Renal pelvis (tissue), 4 donors: ENCODE measurements around the gene SLC13A3. TPM values are rescaled to one million over a fixed set of nuclear protein-coding genes. Genes with fewer than 3 reads are reported as not detected.

Experiments
- DNase-seq: peaks from one replicate; pipeline ENCODE4 v3.0.0-alpha.2; 2013
- polyA plus RNA-seq, 3 donors: library from polyadenylated mRNA; unstranded; fragments of 120-200 nt; gene quantifications; one replicate each; pipeline ENCODE4 v1.2.1, GENCODE V29; 2013; ENCODE audit not compliant: insufficient read length in 3 of 3

Gene SLC13A3
- polyA plus RNA-seq, 3 donors, result 18.5 to 32.4 (median 20.8) TPM

DNA sequence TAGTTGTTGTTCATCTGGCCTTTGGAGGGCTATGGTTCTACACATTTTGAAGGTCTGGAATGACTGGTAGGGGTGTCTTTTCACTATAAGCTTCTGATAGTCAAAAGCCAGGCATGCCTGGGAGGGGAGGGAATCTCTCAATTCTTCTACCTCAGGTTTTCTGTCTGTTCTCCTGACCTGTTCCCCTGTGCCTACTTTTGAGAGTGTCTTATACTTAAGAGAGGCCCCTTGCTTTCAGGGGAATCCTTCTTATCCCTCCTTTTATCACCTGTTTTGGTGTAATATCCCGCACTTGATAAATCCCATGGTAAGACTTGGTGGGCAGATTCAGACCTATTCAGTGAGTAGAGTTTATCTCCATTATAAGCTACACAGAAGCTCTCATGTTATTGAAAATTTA lies 10.4 kb upstream of the SLC13A3 start:
- no peak for DNase-seq

DNA sequence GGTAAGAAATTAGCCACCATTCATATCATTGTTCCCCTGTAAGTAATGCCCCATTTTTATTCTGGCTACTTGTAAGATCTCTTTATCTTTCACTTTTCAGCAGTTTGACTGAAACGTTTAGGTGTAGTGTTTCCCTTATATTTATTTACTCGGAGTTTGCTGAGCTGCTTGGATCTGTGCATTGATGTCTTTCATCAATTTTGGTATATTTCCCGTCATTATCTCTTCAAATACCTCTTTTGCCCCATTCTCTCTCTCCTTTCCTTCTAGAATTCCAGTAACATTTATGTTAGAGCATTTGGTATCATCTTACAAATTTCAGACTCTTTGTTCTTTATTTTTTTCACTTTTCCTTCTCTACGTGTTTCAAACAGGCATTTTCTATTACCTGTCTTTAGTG lies 9.2 kb upstream of the SLC13A3 start:
- DNase-seq, result no peak

DNA sequence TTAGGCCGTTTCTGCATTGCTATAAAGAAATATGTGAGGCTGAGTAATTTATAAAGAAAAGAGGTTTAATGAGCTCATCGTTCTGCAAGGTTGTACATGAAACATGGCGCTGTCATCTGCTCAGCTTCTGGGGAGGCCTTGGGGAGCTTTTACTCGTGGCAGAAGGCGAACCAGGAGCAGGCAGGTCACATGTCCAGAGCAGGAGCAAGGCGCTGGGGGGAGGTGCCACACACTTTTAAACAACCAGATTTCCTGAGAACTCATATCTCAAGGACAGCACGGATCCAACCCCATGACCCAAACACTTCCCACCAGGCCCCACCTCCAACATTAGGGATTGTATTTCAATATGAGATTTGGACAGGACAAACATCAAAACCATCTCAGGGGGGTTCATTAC lies 6.4 kb upstream of the SLC13A3 start:
- DNase-seq, result no peak

DNA sequence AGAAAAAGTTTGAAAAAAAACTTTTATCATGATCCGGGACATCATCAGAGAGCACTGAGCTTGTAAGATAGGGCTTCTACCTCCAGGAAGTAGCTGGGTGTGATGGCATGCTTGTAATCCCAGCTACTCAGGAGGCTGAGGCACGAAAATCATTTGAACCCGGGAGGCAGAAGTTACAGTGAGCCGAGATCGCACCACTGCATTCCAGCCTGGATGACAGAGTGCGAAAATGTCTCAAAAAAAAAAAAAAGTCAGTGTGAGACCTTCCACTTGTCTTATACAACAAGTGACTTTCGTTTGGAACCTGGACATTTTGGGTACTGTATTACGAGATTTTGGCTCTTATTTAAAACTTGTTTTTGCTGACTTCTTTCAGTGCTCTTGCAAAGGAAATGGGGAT lies 5.9 kb upstream of the SLC13A3 start:
- DNase-seq, result no peak

DNA sequence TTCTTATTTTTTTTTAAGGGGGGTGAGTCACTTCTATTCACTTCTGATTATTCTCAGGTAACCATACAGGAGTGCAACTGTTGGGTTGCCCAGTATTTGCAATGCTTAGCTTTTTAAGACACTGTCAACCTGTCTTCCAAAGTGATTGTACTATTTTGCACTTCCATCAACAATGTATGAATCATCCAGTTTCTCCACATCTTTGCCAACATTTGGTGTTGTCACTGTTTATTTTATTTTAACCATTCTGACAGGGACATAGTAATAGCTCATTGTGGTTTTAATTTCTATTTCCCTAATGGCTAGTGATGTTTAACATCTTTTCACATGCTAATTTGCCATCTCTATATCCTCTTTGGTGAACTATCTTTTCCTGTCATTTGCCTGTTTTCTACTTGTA lies 1.4 kb upstream of the SLC13A3 start:
- no peak for DNase-seq

DNA sequence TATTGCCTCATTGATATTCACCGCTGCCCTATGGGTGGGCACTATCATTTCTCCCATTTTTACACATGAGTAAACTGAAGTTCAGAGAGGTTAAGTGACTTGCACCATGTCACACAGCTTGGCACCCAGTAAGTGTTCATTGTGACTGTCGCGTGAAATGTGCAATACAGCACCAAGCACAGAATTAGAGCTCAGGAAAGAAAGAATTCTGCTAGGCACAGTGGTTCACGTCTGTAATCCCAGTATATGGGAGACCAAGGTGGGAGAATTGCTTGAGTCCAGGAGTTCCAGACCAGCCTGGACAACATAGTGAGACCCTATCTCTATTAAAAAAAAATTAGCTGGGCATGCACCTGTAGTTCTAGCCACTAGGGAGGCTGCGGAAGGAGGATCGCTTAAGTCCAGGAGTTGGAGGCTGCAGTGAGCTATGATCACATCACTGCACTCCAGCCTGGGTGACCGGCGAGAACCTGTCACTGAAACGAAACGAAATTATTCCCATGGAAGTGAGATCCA lies 626 bp downstream of the SLC13A3 start:
- DNase-seq, result no peak

DNA sequence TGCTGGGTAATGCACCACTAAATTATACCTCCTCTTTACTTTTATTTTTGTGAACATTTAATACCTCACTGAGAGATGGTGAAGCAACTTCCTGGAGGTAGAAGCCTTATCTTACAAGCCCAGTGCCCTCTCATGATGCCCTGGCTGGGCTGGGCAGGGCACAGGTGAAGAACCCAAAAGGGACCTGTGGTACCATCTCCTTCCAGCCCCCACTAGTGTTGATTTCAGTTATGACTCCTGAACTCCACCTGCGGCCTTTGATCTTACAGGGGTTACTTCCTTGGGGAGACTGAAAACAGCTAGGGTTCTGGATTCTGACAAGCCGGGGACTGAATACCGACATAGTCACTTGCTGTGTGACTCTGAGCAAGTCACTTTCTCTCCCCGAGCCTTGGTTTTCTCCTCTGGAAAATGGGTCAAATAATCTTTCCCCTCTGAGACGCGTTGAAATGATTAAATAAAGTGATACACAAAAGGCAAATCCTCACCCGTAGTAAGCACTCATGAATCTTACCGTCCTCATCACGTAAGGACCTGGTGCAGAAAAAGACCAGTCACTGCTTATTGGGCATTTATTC lies 1.2 kb downstream of the SLC13A3 start:
- no peak for DNase-seq

DNA sequence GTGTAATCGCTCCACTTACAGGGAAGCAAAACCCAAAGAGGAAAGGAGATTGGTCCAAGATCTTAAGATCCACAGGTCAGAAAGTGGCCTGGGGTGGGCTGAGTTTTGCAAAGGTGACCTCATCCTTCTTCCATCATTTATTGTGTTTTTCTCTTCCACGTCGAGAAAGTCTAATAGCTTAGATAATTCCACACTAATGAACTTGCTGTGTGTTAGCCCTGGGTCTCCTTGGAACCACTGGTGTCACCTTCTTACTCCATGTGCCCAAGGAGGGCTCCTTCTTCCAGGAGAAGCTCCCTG lies 1.7 kb downstream of the SLC13A3 start:
- no peak for DNase-seq

DNA sequence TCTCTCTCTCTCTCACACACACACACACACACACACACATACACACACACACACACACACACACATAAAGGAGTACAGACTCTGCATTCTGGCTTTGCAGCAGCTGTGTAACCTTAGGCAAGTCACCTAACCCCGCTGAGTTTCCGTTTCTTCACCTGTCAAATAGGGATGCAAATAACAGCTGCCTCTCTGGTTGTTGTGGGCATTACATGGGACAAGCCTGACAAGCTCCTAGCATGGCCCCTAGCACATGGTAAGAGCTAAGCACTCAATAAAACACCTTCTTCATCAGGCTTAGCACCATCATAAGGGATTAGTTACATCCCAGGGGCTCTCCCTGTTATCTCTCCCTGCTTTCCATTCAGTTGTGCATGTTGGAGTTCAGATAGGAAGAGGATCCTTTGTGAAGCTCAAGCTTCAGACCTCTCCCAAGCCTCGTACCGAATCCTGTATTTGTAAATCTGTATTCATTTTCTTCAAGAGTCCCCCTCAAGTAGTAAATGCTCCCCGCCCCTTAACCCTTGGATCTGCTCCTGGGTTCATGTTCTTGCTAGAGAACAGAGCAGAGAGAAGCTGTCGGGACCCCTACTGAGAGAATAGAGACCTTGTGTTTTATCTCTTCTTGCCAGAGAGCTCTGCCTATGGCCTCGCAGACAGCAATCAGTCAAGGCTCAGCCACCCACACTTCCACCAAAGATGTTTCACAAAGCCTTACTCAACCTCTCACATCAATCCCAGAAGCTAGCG lies 2.2 kb downstream of the SLC13A3 start:
- DNase-seq, result no peak

DNA sequence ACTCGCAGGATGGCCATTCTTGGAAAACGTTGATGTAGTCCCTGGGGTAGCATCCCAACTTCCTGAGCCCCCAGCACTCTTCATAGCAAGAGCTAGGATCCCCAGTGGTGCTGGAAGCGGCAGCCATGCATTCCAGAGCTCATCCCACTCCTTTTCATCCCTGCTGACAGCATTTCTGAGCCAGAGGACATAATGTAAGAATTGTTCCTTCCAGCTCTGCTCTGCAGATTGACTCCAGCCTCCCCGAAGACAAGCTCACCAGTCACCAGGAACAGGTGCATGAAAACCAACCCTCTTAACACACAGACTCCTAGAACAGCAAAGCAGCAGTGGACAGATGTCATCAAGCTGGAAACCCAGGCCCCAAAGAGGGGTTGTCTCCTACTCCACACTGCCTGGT lies 3.8 kb downstream of the SLC13A3 start:
- DNase-seq, result no peak

DNA sequence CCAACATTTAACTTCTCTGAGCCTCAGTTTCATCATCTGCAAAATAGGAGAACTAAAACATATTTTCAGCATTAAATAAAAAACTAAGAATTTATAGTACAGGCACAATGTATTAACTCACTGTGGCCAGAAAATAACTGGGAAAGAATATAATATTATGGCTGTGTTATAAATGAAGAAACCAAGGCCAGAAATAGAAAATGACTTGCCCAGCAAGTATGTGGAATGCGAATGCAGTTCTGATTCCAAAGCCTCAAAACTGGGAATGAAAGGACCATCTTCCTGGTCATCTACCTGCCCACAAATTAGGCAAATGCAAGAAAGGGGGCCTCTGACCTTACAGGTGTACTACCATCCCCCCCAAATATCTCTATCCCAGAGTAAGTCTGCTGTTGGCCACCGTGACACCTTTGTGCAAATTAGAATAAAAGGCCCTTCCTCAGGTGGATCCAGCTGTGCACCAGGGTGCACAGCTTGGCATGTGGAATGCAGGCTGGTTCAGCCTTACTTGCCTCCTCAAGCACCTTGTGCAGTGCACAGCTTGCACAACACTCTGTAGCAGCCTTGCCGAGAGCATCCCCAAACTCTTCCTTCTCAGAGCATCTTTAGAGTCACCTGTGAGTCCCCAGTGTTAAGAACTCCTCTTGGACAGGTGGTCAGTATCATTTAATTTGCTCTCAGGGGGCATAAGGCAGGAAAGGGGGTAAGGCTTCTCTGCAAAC lies 4.4 kb downstream of the SLC13A3 start:
- no peak for DNase-seq

DNA sequence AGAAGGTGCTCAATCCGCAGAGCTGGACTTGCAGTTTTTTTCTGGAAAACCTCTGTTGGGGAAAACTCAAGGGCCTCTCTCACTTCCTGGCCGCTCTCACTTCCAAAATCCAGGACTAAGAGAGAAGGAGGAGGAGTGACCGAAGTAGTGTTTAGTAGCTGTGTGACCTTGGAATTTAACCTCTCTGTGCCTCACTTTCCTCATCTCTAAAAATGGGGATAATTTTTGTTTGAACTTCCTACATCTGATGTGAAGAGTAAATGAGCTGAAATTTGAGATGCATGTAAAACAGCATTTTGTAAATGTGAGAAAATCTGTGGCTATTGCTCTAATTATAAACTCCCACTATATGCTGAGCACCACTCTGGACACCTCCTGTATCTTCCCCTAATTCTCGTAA lies 5.1 kb downstream of the SLC13A3 start:
- DNase-seq, result no peak

DNA sequence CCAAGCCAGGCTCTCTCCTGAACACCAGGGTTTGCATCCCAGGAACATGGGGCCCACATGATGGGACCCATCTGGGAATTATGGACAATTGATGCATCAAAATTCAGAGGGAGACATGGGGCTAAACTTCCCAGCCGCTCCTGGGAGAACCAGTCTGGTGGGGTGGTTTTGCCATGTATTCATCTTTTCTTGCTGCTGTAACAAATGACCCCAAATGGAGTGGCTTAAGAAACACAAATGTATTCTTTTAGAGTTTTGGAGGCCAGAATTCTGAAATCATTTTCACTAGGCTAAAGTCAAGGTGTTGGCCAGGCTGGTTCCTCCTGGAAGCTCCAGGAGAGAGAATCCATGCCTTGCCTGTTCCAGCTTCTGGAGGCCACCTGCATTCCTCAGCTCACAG lies 6.5 kb downstream of the SLC13A3 start:
- DNase-seq, result no peak

DNA sequence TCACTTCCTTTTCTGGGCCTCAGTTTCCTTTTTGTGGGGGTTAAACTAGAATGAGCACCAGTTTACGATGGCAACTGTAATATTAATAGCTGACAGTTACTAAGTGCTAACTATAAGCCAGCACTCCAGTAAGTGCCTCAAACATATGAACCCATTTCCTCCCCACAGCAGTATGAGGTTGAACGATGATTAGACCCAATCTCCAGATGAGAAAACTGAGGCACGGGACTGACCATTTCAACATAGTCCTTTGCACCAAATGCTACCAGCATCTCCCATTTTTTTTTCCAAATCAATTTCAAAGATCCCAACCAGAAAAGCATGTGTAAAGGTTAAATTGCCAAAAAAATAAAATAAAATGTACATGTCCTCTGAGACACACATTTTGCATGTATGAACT lies 7.1 kb downstream of the SLC13A3 start:
- DNase-seq, result no peak

DNA sequence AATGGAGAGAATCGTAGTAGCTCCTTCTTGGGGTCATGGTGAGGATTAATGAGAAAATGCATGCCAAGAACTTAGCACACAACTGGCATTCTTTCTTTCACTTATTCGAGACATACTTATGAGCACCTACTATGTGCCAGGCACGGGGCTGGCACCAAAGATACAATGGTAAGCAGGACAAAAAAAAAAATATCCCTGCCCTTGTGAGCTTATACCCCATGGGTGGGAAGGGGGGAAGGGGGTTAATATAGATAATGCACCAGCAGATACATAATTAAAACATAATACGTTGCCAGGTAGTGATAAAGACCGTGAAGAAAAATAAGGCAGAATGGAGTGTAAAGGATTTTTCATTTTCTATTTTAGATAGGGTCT lies 8.3 kb downstream of the SLC13A3 start:
- DNase-seq, result no peak

DNA sequence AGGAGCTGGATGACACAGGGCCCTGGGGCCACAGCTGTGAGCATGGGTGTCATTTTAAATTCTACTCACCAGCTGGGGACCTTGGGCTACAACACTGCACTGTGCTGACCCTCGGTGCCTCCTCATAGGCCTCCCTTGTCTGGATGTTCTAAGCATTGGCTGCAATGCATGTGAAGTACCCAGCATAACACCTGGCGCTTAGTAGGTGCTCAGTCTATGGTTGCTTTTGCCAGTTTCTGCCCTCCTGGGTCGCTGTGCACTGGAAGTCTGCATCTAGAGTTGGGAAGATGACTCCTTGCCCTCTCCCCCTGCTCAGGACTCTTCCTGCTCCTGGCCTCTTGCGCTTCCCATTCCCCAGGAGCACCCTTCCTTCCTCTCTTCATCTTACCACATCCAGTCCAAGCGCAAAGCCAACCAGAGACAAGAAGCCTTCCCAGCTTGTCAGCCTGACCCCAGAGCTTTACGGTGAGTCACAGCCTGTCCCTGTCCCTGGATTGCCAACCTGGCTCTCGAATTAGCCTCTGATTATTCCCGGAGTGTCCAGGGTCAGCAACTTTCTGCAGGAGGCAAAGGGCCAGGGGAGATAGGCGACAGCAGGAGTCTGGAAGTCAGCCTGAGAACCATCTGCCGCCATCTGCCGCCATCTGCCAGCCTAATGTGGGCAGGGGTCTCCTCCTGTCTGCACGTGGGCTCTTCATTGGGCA lies 8.8 kb downstream of the SLC13A3 start:
- DNase-seq, result no peak

DNA sequence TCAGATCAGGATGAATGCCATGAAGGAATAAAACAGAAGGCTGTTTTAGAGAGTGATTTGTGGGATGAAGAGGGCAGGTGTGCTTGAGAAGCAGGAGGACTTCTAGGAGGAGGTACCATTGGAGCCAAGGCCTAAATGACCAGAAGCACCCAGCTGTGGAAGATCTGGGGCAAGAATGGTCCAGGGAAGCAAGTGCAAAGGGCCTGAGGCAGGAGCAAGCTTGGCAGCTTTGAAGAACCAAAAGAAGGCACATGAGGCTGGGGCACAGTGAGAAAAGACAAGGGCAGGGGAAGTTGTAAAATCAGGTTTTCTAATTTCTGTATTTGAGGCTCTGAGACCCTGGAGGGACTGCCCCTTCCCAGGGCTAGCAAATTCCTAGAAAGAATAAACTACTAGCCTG lies 9.8 kb downstream of the SLC13A3 start:
- no peak for DNase-seq

DNA sequence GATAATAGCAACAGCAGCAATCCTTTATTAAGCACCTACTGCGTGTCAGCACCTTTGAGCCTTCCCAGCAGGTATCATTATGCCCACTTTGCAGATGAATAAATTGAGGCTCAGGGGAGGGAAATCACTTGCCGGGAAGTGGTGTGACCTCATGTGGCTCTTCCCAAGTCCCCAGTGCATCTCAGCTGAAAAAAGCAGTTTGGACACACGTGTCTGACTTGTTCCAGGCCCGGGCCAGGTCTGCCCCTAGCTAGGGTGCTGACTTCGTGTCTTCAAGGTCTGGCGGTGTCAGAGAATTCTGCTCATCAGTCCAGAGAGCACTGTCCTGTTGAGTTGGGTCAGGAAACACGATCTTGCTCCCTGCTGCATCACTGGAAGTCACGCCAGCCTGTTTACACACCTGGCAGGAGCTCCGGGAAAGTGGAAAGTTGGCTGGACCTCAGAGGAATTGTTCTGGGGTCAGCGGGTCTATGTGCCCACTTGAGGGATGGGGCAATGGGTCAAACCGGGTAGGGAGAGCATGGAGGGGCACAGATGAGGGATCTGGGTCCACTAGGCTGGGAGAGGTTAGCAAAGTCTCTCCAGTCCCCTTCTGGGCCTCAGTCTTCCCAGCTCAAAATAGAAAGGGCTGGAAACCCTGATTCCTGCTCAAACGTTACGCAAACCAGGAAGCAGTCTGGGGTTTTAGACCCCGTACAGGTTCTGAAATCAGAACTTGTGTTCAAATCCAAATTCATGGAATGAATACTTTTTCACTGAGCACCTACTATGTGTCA lies 10.5 kb downstream of the SLC13A3 start:
- no peak for DNase-seq

DNA sequence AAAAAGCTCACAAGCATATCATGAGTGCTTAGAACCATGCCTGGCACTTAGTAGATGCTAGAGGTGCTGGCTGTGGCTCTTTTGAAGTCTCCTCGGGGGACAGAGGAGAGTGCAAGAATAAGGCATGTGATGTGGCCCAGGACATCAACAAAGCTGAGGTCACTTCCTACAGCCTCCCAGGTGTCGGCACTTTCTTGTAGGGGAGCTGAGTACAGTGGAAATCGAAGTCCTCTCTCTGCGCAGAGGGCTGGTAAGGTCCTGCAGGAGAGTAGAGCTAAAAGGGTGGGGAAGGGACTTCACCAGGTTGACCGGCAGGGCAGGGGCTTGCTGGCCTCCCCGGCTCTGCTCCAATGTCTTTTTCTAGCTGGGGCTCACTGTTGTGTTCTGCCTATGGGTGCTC lies 11.2 kb downstream of the SLC13A3 start:
- DNase-seq, result no peak

DNA sequence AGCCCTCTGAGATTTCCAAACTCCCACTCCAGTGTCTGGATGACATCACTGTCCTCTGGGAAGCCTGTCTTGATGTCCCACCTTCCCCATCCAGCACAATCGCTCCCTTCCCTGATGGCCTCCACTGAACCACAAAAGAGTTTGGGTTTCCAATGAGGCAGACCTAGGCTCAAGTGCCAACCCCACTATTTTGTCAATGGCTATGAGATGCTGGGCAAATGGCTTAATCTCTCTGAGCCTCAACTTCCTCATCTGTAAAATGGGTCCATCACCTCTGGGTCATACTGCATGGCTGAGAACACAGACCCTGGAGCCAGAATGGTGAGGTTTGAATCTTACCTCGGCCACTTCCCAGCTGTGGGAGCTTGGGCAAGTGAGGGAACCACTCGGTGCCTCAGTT lies 11.7 kb downstream of the SLC13A3 start:
- DNase-seq, result no peak

DNA sequence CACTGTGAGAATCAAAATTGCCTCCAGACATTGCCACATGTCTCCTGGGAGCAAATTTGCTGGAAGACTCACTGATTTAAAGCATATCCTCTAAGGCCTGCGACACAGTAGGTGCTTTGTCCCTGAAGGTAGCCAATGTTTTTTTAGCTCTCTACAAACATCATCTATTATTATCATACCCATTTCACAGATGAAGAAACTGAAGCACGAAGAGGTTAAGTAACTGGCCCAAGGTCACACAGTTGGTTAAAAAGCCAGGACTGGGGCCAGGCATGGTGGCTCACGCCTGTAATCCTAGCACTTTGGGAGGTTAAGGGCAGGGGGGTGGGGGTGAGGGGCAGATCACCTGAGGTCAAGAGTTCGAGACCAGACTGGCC lies 12.4 kb downstream of the SLC13A3 start:
- no peak for DNase-seq
